OCI-LY1 (cell line): ENCODE data around the gene SULF2.

Experiments used
- EZH2 ChIP-seq: fragments of 200-600 bp; sonication (generic), shearing (Covaris generic); IDR thresholded peaks from 2 replicates; pipeline ENCODE4 v1.8.0; 2017; ENCODE audit warnings: borderline replicate concordance, mixed run types, mild to moderate bottlenecking, antibody characterized with exemption, low read length, moderate library complexity, mixed read lengths
- TF ChIP-seq, protein P1 (sequence below): fragments of 200-600 bp; sonication (generic), shearing (Covaris generic); IDR thresholded peaks from 2 replicates; pipeline ENCODE4 v1.5.1; 2017; ENCODE audit warnings: mild to moderate bottlenecking, antibody characterized with exemption, low read length, moderate library complexity, mixed read lengths

DNA sequence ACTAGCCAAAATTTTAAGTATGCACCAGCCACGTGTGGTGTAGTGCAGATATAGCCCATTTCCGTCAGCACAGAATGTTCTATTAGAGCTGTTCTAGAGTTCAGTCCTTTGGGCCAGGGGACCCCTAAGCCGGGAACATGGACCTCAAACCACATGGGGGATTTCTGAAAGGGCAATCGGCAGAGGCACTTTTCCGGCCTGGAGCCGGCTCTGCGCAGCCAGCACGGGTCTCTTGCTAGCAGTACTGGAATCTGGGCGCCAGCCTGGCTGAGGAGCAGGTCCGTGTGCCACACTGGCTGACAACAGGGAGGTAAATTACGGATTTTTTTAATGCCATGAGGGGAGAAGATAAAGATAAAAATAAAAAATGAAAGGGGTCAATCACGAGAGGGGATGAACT, 120.5 kb downstream of the SULF2 start:
- TF ChIP-seq, protein P1, sequence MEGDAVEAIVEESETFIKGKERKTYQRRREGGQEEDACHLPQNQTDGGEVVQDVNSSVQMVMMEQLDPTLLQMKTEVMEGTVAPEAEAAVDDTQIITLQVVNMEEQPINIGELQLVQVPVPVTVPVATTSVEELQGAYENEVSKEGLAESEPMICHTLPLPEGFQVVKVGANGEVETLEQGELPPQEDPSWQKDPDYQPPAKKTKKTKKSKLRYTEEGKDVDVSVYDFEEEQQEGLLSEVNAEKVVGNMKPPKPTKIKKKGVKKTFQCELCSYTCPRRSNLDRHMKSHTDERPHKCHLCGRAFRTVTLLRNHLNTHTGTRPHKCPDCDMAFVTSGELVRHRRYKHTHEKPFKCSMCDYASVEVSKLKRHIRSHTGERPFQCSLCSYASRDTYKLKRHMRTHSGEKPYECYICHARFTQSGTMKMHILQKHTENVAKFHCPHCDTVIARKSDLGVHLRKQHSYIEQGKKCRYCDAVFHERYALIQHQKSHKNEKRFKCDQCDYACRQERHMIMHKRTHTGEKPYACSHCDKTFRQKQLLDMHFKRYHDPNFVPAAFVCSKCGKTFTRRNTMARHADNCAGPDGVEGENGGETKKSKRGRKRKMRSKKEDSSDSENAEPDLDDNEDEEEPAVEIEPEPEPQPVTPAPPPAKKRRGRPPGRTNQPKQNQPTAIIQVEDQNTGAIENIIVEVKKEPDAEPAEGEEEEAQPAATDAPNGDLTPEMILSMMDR: no peak
- TF ChIP-seq EZH2: no peak
